GM20000 (cell line): ENCODE data around the gene CCDC167.

Experiments used
- DNase-seq: peaks from one replicate; pipeline ENCODE4 v3.0.0; 2012; ENCODE audit warnings: low spot score
- TF ChIP-seq, protein P1 (sequence below): IDR thresholded peaks from 2 replicates; pipeline ENCODE4 v1.5.1; 2012; ENCODE audit warnings: mild to moderate bottlenecking, control low read depth; ENCODE audit errors: extremely low read depth, missing control alignments

Gene CCDC167

DNA sequence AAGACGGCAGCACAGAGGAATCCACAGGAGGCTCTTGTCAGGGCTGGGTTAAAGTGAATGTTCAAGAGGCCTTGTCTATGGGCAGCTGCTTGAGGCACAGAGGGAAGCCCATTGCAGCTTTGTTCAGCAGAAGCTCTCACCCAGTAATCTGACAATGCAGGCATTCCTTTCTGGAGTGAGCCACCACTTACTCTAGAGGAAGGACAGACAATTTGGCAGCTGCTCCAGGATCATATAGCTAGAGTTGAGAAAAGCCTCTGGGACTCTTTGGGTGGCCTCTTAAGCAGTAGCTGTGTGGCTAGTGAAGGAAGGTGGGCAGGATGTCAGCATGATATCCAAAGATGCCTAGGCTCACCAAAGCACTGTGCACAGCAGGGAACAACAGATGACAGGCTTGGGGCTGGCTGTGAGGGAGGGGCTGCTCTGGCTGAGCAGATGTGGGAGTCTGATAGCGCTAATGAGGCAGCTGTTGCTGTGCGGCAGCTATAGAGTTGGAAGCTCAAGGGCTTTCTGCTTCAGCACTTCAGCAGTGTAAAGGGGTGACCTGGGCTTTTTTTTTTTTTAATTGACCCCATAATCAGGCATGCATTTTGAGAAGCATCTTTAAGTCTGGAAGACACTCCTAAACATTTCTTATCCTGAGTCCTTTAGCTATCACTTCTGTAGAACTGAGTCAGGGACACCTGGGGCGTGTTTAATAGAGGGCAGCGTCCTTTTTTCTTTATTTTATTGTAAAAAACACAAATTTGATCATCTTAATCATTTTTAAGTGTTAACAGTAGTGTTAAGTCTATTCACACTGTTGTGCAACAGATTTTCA lies 39.5 kb downstream of the CCDC167 start:
- DNase-seq = no peak
- TF ChIP-seq, protein P1, sequence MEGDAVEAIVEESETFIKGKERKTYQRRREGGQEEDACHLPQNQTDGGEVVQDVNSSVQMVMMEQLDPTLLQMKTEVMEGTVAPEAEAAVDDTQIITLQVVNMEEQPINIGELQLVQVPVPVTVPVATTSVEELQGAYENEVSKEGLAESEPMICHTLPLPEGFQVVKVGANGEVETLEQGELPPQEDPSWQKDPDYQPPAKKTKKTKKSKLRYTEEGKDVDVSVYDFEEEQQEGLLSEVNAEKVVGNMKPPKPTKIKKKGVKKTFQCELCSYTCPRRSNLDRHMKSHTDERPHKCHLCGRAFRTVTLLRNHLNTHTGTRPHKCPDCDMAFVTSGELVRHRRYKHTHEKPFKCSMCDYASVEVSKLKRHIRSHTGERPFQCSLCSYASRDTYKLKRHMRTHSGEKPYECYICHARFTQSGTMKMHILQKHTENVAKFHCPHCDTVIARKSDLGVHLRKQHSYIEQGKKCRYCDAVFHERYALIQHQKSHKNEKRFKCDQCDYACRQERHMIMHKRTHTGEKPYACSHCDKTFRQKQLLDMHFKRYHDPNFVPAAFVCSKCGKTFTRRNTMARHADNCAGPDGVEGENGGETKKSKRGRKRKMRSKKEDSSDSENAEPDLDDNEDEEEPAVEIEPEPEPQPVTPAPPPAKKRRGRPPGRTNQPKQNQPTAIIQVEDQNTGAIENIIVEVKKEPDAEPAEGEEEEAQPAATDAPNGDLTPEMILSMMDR = no peak

DNA sequence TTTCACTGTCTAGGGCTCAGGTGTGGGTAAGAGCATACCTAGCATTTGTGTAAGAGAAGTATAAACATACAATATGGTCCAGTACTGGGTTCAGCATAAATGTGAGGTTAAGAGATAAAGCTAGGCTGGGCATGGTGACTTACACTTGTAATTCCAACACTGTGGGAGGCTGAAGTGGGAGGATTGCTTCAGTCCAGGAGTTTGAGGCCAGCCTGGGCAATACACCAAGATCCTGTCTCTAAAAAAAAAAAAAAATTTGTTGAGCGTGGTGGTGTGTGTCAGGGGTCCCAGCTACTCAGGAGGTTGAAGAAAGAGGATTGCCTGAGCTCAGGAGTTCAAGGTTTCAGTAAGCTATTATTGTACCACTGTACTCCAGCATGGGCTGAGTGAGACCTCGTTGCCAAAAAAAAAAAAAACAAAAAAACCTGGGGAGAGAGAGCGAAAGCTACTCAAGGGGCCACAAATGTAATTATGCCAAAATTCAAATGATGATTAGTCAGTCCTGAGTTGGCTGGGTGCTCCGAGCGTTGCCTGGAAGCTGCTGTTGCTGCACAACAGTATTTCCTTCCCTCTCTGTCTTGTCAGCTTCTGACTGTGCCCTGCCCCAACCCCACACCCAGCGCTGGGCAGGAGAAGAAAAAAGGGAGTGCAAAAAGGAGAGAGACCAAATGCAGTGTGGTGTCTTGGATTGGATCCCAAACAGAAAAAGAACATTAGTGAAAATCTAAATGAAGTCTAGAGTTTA lies 42.7 kb downstream of the CCDC167 start:
- TF ChIP-seq, protein P1 = no peak
- DNase-seq = no peak

DNA sequence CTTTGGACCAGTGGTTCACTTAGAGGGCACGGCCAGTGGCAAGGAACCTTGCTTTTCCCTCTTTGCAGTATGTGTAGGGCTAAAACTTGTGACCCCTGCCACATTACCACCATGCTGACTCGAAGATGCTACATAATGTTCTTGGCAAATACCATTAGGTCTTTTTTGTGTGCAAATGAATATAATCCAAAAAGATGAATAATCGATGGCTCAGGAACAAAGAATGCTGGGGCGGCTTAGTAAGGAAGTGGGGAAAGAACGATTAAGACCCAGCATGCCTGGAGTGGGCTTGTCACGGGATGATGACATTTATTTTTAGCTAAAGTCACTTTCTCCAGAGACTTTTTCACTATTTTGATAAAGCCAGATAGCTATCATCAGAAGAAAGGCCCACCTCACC lies 43.6 kb downstream of the CCDC167 start:
- TF ChIP-seq, protein P1 = no peak
- DNase-seq = no peak

DNA sequence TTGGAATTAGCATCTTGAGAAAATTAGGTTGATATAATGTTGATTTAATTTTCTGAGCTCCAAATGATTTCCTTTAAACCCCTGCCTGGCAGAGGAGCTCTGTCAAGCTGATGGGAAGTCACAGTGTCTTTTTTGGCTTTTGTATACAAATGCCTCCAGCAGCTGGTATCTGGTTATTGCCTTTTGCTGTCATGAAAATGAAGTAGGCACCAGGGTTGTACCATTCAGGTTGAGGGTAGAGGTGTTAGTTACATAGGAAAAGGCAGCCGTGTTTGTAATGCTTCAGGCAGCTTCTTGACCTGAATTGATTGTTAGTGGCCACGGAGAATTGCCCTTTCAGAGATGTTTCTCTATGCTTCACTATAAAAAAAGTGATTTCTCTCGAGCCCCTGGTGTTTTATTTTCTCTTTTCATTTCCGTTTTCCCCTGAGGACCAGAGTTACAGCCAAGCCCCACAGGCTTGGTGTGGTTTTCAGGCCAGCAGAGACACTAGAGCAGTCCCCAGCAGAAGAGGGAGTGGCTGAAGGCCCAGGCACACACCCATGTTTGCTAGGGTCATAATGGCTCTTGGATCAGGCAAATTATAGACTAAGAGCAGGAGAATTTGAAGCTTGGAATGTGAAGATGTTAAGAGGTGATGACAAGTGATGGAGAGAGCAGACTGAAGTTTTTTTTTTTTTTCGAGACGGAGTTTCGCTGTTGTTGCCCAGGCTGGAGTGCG lies 45.1 kb downstream of the CCDC167 start:
- no peak for DNase-seq
- TF ChIP-seq, protein P1 = no peak

DNA sequence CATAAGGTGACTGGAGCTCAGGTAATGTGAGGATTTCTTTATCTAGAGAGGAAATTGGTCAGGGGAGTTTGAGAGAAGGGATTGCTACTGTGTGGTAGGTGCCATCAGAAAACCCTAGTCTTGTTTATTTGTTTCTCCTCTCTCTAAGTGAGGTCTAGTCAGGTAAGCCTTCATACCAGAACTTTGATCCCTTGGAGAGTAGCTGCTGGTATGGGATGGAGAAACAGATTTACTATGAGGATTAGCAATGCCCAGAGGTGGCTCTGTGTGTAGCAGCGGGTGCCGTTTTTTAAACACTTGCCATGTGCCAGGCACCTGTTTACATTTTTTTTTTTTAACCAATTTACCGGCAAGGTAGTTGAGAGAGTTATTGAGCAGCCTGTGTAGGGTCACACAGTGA lies 47.2 kb downstream of the CCDC167 start:
- DNase-seq = no peak
- TF ChIP-seq, protein P1 = no peak

DNA sequence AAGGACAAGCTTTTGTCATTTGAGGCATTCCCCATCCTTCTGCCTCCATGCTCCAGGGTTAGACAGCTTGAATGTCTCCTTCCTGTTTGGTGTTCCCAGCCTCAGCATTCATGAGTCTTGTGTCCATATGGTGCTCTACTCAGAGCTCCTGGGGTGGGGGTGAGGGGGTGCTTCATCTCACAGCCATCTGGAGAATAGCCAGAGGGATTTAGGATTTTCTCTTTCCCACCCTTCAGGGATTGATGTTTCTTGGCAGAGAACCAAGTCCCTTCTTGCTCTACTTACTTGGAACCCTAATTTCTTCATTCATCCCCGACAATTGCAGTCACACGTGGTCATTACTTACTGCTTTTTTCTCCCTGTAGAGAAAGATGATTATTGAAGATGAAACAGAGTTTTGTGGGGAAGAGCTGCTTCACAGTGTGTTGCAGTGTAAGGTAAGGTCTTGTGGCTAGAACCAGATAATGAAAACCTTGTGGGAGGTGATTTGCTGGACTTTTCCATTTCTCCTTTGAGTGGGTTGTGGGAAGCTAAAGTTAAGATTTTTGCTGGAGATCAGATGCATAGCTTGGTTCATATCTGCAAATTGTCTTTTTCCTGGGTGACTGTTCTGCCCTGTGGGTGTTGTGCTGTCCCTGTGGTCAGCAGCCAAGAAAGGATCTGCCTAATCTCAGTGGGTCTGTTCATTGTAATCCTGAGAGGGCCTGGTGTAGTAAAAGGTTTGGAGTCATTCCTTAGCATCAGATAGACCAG lies 48.1 kb downstream of the CCDC167 start:
- no peak for DNase-seq
- TF ChIP-seq, protein P1 = no peak
